Endothelial cell of hepatic sinusoid (primary cell): Measurements from ENCODE around the gene SRP14.
"Not testable (repeated sequence)": the region's sequence is repeated elsewhere in the genome, so short reads cannot be mapped to it uniquely, and the experiment has no call there.

Source experiments
- in situ Hi-C: cut with HindIII; loops from 2 replicates; pipeline ENCODE4 v1.10.0; 2017; ENCODE audit warnings: low sequenced_read_pairs

Gene SRP14

DNA sequence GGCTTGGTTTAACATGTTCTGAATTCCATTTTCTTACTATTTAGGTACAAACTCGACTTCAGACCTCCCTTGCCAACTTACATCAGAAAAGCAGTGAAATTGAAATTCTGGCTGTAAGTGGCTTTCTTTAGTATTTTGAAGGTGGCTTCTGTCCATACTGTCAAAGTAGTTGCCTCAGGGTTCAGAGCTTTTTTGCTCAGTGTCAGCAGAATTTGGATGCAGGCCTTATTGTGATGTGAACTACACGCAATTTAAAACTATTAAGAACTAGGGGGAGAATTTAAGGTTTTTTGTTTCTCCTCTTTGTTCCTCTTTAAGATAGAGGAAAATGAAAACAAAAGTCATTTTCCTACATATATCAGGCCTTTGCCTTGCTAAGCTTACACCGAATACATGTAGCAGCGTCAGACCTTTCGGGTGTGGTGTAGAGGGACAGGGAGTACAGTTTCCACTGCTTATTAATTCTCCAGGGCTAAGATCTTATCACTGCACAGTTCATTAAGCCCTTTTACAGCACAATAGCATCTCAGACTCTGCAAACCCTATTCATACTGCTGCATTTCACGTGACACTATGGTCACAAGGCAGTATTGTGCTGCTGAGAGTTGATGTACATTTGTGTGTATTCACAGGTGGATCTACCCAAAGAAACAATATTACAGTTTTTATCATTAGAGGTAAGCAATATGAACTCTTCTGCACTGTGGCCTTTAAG is 6.7 kb downstream of the SRP14 start:
- in situ Hi-C loops, result no loop called here

DNA sequence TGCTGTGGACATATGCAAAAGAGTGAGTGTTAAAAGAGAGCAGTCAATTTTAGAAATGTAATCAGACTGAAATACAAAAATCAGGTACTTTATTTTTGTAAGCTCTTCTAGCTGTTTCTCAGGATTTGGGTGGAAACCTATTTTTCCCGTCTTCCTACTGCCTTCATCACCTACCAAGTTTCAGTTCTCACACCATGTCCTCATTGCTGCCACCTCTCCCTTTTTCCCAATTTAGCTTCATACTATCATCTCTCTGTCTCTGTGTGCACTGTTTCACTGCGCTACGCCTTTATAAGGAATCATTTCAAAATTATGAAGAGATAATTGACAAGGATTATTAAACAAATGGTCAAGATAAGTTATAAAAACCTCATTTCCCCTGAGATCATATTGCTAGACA is 7.7 kb downstream of the SRP14 start:
- in situ Hi-C loops, result no loop called here

DNA sequence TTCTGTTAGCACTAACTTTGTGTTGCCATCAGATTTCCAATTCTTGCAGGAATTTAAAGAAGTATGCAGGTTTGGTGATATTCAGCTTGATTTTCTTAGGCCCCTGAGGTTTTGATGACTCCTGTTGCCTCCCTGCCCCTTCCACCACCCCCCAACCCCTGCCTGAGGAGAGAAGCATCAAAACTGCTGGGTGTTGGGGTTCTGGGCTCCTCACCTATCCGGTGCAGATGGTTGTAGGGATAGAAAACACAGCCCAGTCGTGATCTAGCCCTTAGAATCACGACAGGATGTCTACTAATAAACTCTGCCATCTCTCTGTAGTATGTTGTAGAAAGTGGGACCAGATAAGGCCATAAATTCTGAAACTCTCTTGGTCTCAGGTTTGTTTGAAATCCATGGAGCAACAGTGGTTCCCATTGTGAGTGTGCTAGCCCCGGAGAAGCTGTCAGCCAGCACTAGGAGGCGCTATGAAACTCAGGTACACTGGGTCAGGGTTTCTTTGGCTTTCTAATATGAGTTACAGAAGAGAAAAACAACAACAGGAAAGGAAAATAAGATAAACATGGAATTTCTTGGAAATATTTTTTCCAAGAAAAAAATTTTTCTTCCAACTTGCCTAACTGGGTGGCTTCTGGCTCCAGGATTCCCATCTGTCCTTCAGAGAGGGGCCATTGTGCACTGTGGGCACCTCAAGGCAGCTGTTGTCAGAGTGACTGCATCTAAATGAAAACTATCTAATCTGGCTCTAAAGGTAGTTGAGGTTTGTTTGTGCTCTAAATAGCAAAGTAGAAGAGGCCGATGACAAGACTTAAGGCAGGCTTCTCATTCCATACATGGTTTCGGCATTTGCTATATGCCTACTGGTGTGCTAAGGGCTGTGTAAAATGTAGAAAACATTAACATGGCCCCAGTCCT is 8.7 kb downstream of the SRP14 start:
- in situ Hi-C loops, result loop anchor here (10.0 kb wide), 1 partner anchor 55 kb away; no protein-coding TSS in a partner anchor

DNA sequence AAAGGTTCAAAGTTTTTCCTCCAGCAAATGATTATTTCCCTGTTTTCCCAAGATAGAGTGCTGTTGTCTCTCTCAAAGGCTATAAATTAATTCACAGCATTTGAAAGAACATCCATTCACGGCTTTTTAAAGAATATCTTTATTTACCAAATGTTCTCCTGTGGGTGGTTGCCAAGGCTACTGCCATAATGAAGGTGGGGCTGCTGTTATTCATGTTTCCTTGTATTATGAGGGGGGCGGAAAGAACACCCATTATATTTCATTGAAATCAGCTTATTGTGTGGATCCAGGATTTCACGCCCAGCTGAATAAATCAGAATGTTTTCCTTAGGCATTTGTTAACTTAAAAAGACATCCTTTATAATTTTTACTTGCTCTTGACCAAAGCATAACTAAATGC is 10.1 kb downstream of the SRP14 start:
- in situ Hi-C loops, result loop anchor here (10.0 kb wide), 1 partner anchor 54 kb away; no protein-coding TSS in a partner anchor

DNA sequence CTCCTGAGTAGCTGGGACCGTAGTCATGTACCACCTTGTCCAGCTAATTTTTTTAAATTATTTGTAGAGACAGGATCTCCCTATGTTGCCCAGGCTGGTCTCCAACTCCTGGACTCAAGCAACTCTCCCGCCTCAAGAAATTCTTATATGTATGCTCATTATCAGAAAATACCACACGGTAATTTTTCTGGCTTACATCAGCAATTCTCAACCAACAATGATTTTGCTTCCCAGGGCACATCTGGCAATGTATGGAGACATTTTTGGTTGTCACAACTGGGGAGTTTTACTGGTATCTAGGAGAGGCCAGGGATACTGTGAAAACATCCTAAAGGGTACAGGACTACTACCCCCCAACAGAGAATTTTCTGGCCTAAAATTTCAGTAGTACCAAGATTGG is 10.8 kb downstream of the SRP14 start:
- in situ Hi-C loops, result loop anchor here (10.0 kb wide), 1 partner anchor 53 kb away; no protein-coding TSS in a partner anchor

DNA sequence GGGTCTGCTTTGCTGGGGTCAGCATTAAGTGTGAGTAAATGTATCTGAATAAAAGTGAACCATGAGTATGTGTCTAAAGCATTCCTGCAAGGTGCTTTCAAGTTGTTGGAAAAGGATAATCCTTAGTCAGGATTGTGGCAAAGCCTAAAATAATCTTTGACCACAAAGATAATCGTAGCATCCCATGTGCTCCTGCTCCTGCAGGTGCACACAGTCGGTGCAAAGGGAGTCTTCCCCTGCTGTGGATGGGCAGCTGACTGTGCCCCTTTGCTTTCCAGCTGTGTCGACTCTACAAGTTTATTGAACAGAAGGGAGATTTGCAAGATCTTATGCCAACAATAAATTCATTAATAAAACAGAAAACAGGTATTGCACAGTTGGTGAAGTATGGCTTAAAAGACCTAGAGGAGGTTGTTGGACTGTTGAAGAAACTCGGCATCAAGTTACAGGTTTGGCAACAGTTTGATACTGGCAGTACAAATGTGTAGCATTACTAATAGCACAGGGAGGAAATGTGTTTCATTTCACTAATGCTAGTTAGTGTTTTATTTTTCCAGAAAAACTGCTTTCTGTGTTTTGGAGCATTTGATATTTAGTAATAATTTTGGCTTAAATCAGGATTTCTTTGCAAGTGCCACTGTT is 22.6 kb downstream of the SRP14 start:
- in situ Hi-C loops, result no loop called here

DNA sequence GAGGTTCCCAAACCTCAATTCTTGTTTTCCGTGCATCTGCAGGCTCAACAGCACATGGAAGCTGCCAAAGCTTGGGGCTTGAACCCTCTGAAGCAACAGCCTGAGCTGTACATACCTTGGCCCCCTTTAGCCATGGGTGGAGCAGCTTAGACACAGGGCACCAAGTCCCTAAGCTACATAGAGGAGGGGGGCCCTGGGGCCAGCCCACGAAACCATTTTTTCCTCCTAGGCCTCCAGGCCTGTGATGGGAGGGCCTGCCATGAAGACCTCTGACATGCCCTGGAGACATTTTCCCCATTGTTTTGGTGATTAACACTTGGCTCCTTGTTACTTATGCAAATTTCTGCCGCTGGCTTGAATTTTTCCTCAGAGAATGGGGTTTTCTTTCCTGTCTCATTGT is 24.6 kb downstream of the SRP14 start:
- in situ Hi-C loops, result no loop called here

DNA sequence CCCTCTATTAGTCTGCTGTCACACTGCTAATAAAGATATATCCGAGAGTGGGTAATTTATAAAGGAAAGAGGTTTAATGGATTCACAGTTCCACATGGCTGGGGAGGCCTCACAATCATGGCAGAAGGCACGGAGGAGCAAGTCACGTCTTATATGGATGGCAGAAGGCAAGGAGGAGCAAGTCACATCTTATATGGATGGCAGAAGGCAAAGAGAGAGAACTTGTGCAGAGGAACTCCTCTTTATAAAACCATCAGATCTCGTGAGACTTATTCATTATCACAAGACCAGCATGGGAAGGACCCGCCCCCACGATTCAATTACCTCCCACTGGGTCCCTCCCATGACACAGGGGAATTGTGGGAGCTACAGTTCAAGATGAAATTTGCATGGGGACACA is 25.6 kb downstream of the SRP14 start:
- in situ Hi-C loops, result not testable (repeated sequence)

DNA sequence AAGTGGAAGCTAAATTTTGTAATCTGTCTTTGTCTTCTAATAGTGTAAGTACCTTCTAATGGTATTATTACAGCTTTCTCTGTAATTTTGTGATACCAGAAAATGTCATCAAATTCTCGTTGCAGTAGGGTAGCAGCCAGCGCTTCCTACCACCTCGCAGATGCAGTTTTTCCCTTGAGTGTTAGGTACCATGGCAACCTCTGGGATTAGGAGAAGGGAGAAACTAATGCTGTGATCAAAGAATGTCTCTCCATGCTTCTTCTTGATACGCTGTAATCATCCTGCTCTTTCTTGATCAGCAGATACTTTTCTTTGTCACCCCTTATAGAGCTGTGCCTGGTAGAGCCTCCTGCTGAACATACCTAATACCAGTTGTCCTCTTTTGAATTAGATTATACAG is 27.7 kb downstream of the SRP14 start:
- in situ Hi-C loops, result no loop called here

DNA sequence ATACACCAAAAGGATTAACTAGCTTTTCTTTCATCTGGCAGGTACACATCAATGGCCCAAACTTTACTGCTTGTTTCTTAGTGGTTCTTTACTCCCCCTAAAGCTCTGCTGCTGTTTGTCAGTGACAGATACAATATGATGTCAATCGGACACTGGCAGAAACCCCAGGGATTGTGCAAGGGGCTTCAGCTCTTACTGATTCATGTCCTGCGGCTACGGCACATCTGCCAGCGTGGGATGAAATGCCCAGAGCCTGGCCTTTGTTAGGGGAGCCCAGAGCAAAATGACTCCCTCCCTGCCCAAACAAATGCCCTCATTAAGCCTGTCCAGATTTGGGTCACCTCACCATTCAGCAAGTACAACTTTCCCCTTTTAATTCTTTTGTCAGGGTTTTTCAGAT is 28.3 kb downstream of the SRP14 start:
- in situ Hi-C loops, result no loop called here

DNA sequence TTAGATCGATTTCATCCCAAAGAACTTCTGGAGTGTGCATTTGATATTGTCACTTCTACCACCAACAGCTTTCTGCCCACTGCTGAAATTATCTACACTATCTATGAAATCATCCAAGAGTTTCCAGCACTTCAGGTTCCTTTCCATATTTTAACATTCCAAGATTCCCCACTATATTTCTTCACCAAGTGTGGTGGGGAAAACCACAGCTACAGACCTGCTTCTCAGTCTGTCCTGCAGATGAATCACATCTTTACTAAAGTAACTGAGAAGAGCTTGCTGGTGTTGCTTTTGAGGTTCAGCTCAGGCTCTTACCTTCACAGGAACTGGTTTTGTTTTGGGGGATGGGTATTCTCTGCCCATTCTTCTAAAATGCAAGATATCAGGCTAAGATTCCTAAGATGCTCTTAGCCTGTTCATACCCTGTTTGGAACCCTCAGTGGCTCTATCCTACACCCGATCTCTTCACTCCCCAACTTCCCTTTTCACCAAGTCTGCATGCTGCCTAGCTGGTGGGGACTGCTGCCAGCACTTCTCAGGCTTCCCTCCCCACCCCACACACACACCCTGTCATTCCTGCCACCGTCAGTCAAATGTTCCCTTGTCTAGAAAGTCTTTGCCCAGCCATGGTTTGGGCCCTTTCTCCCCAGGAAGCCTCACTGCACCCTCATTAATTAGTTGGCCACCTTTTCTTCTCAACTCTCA is 30.8 kb downstream of the SRP14 start:
- in situ Hi-C loops, result no loop called here

DNA sequence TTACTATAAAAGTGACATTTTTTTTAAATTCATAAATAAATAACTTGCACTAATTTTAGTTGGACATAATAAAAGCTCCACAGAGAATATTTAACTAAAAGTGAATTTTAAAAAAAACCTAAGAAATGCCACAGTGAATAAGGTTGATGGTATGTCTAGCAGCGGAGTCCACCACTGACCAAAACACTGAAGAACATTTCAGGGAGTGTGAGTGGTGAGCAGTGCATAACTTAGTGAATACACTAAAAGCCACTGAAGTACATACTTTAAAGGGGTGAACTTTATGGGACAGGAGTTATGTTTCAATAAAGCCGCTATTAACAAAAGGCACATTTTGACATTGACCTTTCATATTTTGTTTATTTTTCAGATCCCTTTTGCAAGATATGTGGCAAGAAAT is 32.3 kb downstream of the SRP14 start:
- in situ Hi-C loops, result no loop called here

DNA sequence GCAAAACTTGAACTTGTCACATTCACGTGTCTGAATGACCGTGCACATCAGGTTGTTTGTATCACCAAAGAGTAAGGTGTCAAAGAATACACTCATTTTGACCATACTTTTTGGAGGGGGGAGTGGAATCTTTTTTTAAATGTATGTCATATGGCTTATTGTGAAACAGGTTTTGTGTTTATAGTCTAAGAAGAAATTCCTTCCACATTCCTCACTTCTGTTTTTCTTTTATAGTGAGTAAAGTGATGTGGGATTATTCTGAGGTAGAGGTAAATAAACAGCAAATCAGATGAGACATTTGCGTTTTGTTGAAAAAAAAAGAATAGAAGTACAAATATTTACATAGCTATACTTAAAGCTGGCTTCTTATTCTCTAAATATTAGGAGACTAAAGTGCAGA is 33.0 kb downstream of the SRP14 start:
- in situ Hi-C loops, result no loop called here

DNA sequence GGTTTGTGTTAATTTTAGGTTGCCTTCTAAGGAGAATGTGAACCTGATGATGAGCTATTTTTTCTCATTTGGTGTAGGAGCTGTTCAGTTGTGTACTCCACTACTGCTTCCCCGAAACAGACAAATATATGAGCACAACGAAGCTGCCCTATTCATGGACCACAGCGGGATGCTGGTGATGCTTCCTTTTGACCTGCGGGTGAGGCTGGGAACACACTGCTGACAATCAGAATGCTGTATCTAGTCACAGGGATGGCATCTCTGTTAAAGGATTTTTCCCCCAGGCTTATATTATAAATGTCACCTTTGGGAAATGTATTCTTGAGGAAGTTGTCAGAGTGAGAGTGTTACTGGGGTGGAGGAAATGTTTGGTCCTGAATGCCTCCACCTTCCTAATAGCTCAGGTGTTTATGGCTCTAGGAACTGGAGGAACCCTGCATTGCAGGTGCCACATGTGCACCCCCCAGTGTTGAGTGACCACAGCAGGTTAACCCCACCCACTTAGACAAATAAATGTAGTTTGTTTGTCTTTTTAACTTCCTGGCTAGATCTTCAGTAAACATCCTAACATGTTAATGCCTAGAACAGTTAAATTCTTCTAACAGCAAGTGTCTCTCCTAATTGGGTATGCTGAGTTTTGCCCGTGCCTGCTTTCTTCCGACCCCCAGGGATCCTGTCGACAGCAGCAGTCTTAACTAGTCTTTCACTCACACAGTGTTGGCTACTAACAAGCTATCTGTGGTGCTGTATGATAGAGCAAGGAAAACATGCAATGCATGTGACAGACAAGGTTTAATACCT is 35.7 kb downstream of the SRP14 start:
- in situ Hi-C loops, result no loop called here

DNA sequence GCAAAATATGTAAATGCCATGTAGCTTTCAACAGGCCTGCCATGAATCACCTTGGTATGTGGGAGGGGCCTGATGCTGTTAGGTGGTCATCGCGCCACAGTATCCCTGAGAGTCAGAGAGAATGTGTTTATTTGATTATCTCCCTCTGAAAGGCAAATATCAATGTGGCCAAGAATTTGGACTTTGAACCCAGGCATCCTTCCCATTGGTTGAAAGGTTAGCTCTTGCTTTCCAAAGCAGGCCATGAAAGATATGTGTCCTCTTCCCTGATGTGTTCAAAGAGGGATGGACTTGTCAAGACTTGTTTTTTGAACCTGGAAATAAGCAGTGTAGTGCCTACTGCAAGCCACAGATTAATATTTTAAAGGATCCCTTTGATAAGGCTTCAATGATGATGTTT is 36.7 kb downstream of the SRP14 start:
- in situ Hi-C loops, result no loop called here

DNA sequence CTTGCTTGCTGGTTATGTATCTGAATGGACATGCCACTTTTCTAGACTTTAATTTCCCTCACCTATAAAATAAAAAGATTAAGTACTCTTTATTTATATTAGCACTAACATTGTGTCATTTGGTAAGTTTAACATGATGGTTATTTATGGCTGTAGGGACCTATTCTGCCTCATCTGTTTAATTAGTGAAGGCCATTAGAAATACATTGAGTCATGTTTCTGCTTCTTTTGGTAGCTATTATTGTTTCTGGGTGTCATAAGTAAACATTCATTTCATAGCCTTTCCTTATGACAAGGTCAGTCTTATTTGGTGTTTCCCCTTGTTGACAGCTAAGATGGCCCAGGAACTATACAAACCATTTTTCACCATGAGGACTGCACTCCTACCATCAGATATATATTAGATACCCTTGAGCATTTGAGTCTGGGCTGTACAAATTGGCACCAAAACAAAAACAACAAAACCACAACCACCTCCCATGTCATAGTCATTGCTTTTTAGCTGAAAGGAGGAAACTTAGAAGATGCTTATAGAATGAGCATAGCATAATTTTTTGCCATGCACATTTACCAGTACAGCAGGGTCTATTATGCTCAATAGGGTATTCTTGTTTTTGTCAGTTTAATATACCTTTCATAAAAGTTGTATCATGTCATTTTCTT is 39.3 kb downstream of the SRP14 start:
- in situ Hi-C loops, result no loop called here

DNA sequence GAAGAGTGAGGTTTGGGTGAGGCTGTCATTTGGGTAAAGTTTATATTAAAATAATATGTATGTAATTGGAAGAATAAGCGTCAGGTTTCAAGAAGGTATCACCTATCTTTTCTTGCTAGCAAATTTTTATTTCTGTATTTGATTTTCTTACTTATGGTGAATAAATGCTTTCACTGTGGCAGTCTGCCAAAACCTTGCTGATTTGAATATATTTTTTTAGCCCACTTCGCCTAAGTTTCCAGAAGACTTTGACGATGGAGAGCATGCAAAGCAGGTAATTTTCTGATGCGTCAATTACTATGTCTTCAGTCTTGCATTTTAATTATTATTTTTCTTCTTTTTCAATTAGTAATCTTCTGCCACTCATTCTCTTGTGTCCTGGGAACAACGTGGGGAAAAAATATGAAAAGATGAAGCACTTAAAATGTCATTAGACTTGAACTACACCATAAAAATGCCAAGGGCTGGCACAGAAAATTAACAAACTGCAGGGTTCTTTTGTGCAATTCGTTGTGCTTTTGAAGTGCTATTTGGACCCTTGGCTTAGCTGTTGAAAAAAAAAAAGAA is 40.4 kb downstream of the SRP14 start:
- in situ Hi-C loops, result no loop called here

DNA sequence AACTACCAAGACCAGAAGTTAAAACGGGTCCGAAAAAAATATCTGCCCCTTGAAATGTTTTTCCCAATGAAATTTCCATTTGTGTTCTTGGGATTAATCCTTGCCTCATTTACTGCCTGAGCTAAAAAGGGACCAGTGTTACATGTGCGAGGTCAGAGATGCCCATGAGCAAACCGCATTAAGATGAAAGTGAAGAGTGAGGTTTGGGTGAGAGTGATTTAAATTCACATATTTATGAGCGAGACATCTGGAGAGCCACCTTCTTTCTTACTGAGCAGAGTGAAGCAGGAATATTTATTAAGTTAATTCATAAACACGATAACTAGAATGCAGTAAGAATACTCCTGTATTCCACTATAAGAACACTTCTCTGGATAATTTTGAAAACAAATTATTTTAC is 41.3 kb downstream of the SRP14 start:
- in situ Hi-C loops, result no loop called here

DNA sequence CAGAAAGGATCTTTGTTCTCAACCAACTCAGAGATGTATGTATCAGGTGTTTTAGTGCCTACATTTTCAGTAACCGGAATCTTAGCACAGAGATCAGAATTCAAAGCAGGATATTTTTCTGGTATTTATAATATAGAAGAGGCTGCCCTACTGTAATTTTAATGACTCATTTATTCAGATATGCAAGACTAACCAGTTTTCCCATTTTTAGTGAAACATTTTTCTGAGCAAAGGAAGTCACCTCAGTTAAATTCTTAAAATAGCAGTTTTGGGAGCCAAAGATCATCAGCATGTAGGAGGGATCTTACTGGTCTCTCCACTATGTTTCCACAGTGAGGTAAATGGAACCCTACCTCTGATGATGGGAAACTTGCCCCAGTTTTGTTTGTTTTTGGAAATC is 42.0 kb downstream of the SRP14 start:
- in situ Hi-C loops, result no loop called here
